ENCODE measurements around the gene CDK3. TPM values are rescaled to one million over a fixed set of nuclear protein-coding genes. Genes with fewer than 3 reads are reported as not detected.

CDK3 gene
- total RNA-seq (2012; rRNA removed) (0.56 and 0.72 TPM in 2 replicates), polyA plus RNA-seq (2012; rRNA removed) (6.7 and 8.8 TPM in 2 replicates), Bru-seq, nascent RNA (percentile 47 among the genes with signal in this experiment), BruChase-seq, experiment 1, labeled RNA remaining after a 6-hour chase (percentile 65 among the genes with signal in this experiment), BruChase-seq, experiment 2, labeled RNA remaining after a 2-hour chase (percentile 59 among the genes with signal in this experiment)
- polyA plus RNA-seq (2012; cell fraction: cytosol; rRNA removed): 1.7 and 2.4 TPM in 2 replicates
- 68.1 and 111 TPM in 2 replicates for polyA plus RNA-seq (2012; cell fraction: nucleus; rRNA removed; ENCODE audit: low replicate concordance)
- long read RNA-seq: 0 reads

- Histone ChIP-seq H3K4me2 (ENCODE audit: low read depth, low read length) (no peak within 1 kb of the TSS), H3K23ac (ENCODE audit: low read depth, low read length) (no peak within 1 kb of the TSS), H3K4ac (ENCODE audit: low read depth, low read length) (no peak within 1 kb of the TSS), H2AFZ (replicated peaks; ENCODE audit: low read length, poor library complexity) (no peak within 1 kb of the TSS), H2BK5ac (ENCODE audit: low read depth, low read length, poor library complexity, severe bottlenecking) (no peak within 1 kb of the TSS), H4K5ac (ENCODE audit: low read depth, low read length) (no peak within 1 kb of the TSS), H3K18ac (ENCODE audit: low read depth, low read length) (no peak within 1 kb of the TSS), H3K4me3 (ENCODE audit: insufficient read depth, low read depth, low read length) (no peak within 1 kb of the TSS), H3K14ac (replicated peaks; ENCODE audit: low read depth, low read length) (no peak within 1 kb of the TSS), H2BK20ac (ENCODE audit: low read depth, low read length) (no peak within 1 kb of the TSS), H2AK5ac (ENCODE audit: low read depth, low read length) (no peak within 1 kb of the TSS), H3K9ac (ENCODE audit: low read depth, low read length) (no peak within 1 kb of the TSS), H3K9me3 (ENCODE audit: control insufficient read depth, insufficient read depth, low read length) (no peaks in the 10 kb centered on the region), H3K9me1 (ENCODE audit: insufficient read depth, low read length) (0 out of 2 replicates have a peak, but pooled peaks cover 7% of the 10 kb centered on the region), H2AK9ac (replicated peaks; ENCODE audit: low read depth, low read length, poor library complexity) (no peak within 1 kb of the TSS), H3K27ac (ENCODE audit: insufficient read depth, low read length) (no peak within 1 kb of the TSS), H3K56ac (ENCODE audit: extremely low read depth, insufficient read depth, low read length) (no peak within 1 kb of the TSS), H4K20me1 (ENCODE audit: insufficient read depth, low read length) (no peaks in the 10 kb centered on the region), H2BK120ac (ENCODE audit: low read depth, low read length) (no peak within 1 kb of the TSS), H4K8ac (ENCODE audit: low read depth in 2 of 2, low read length in 2 of 2) (no peak within 1 kb of the TSS), H3K36me3 (ENCODE audit: control insufficient read depth, insufficient read depth, low read length) (peaks cover 3% of the 10 kb centered on the region; the same call in 1 of the 2 replicates), H3K79me1 (ENCODE audit: low read depth in 1 of 2, low read length in 2 of 2) (peaks cover 0 to 10% of the 10 kb centered on the region in 2 experiments; a peak in 1 of 4 replicates), H3K27me3 (ENCODE audit: control insufficient read depth, insufficient read depth, low read length) (no peaks in the 10 kb centered on the region), H4K91ac (ENCODE audit: insufficient read depth, low read depth, low read length) (no peak within 1 kb of the TSS), H3K4me1 (ENCODE audit: control insufficient read depth, insufficient read depth, low read length) (peaks cover 14% of the 10 kb centered on the region), H2BK15ac (ENCODE audit: low read depth, low read length) (no peak within 1 kb of the TSS)
- ATAC-seq (ENCODE audit: low read depth): no peak
- no peak for DNase-seq
- dilution Hi-C loops (cut with HindIII; ENCODE audit: low sequenced_read_pairs, unreplicated experiment) (no loop called here), in situ Hi-C loops (cut with MboI; ENCODE audit: low sequenced_read_pairs) (no loop called here), intact Hi-C loops (cut with micrococcal nuclease) (no loop called here)
- 92% methylated on average over 14 of the region's 21 CpGs; no CpG with 5 or more reads in 1 of the 2 experiments for WGBS, 2 experiments (ENCODE audit: extremely low coverage in 2 of 2, insufficient read length in 1 of 2)
- ChIA-PET POLR2A (ENCODE audit: unreplicated experiment) (no interaction called here), CTCF (interaction anchor here (1.2 to 1.3 kb wide), 2 partner anchors 90 to 96 kb away, joined by 3 to 4 read pairs; no protein-coding TSS in a partner anchor)
- BruUV-seq (replicated peaks): no TSS peak
- TF ChIP-seq MAFK (IDR thresholded peaks at IDR 0.05; ENCODE audit: low read depth, low read length) (no peak), MXI1 (IDR thresholded peaks at IDR 0.05; ENCODE audit: borderline replicate concordance, low read depth, low read length) (no peak), ELK1 (IDR thresholded peaks at IDR 0.05; ENCODE audit: borderline replicate concordance, low read depth, low read length) (no peak), SMC3 (IDR thresholded peaks at IDR 0.05; ENCODE audit: low read depth, low read length) (no peak), RAD21 (IDR thresholded peaks at IDR 0.05; ENCODE audit: low read length) (no peak), RFX5 (IDR thresholded peaks at IDR 0.05; ENCODE audit: low read depth, low read length) (no peak), CEBPB (IDR thresholded peaks at IDR 0.05; ENCODE audit: low read depth, low read length) (no peak), POLR2A (IDR thresholded peaks at IDR 0.05; ENCODE audit: low read depth, low read length) (no peak), USF2 (IDR thresholded peaks at IDR 0.05; ENCODE audit: low read depth, low read length) (no peak), CTCF (conservative IDR thresholded peaks at IDR 0.05; ENCODE audit: low read depth, low read length) (no peak), NFE2L2 (IDR thresholded peaks at IDR 0.05; ENCODE audit: low read depth, low read length) (no peak), BHLHE40 (IDR thresholded peaks at IDR 0.05; ENCODE audit: low read depth, low read length) (no peak), RCOR1 (IDR thresholded peaks at IDR 0.05; ENCODE audit: insufficient replicate concordance, low read length) (no peak)
Observed at GRCh38 chr17:76000755-76001521, at the start of gene CDK3. Gene CDK3 (plus strand): TSS chr17:76000855. CDS start chr17:76001426, 571 bp downstream.

Data from IMR-90 (cell line).